ENCODE measurements around the gene C3orf49. TPM values are rescaled to one million over a fixed set of nuclear protein-coding genes. Genes with fewer than 3 reads are reported as not detected.
A peak's percentile ranks its signal among the peaks of the same experiment; 100 is the strongest.

C3orf49 gene
- total RNA-seq (2014; rRNA removed), result not detected in 2 replicates
- Bru-seq, nascent RNA, result not detected
- not detected for BruChase-seq, experiment 1, labeled RNA remaining after a 6-hour chase
- BruChase-seq, experiment 2, labeled RNA remaining after a 2-hour chase, result not detected
- long read RNA-seq, partial matches to known transcripts, result 0 of 3 reads
- long read RNA-seq, other reads (novel, unspliced or antisense), result 3 of 3 reads

GRCh38 chr3:63819151-63819398, at the start of gene C3orf49:
Gene C3orf49 (plus strand): TSS chr3:63819299. CDS start chr3:63819472, 173 bp downstream.
- no peaks in the 10 kb centered on the region for H3F3A ChIP-seq (ENCODE audit: low read length, unreplicated experiment)
- no peaks in the 10 kb centered on the region for H3K79me2 ChIP-seq (ENCODE audit: low read length)
- H3K27ac ChIP-seq (ENCODE audit: low read length), result no peak within 1 kb of the TSS
- ChIA-PET POLR2A (ENCODE audit: unreplicated experiment) (no interaction called here), CTCF (interaction anchor here (0.6 kb wide), 1 partner anchor 469 kb away, joined by 3 read pairs; no protein-coding TSS in a partner anchor)
- H4K20me1 ChIP-seq (ENCODE audit: low read length), result no peaks in the 10 kb centered on the region
- BruUV-seq (replicated peaks), result no TSS peak
- H3K27me3 ChIP-seq (ENCODE audit: low read length), result no peaks in the 10 kb centered on the region
- no peak for TF ChIP-seq EZH2 (IDR thresholded peaks at IDR 0.05; ENCODE audit: low read length, unreplicated experiment)
- TF ChIP-seq CTCF (conservative IDR thresholded peaks at IDR 0.05; ENCODE audit: low read depth, low read length), result no peak
- no peak for TF ChIP-seq EZH2phosphoT487 (IDR thresholded peaks at IDR 0.05; ENCODE audit: borderline replicate concordance, low read length)
- intact Hi-C loops (cut with micrococcal nuclease), result loop anchor here (5.0 kb wide), 1 partner anchor 157 kb away; no protein-coding TSS in a partner anchor
- ATAC-seq (no peak), DNase-seq (no peak)
- H3K9ac ChIP-seq (ENCODE audit: low read length), result no peak within 1 kb of the TSS
- no peak within 1 kb of the TSS for H2AFZ ChIP-seq (ENCODE audit: low read length)
- H3K4me2 ChIP-seq (ENCODE audit: low read length), result peak within 1 kb of the TSS; percentile 56; the same call in 1 of the 2 replicates
- no peaks in the 10 kb centered on the region for H3K9me3 ChIP-seq (ENCODE audit: low read length)
- no peaks in the 10 kb centered on the region; the same call in 1 of the 2 replicates for H3K4me1 ChIP-seq (ENCODE audit: insufficient read depth, low read length)
- H3K36me3 ChIP-seq (ENCODE audit: low read depth, low read length), result no peaks in the 10 kb centered on the region
- H3K4me3 ChIP-seq (ENCODE audit: low read length), result no peak within 1 kb of the TSS
- H3K9me2 ChIP-seq (replicated peaks; ENCODE audit: low read length), result no peaks in the 10 kb centered on the region

GRCh38 chr3:63774781-63775180, 44.3 kb upstream of the C3orf49 start:
- H3K9me2 ChIP-seq (replicated peaks; ENCODE audit: low read length), result no peaks in the 10 kb centered on the region
- no peaks in the 10 kb centered on the region for H3K36me3 ChIP-seq (ENCODE audit: low read depth, low read length)
- H3K27me3 ChIP-seq (ENCODE audit: low read length), result no peaks in the 10 kb centered on the region
- H3K4me1 ChIP-seq (ENCODE audit: insufficient read depth, low read length), result no peaks in the 10 kb centered on the region
- no peak overlapping the region for H3K4me3 ChIP-seq (ENCODE audit: low read length)
- ChIA-PET CTCF (no interaction called here), POLR2A (ENCODE audit: unreplicated experiment) (no interaction called here)
- H3K27ac ChIP-seq (ENCODE audit: low read length), result no peak overlapping the region
- H3K9ac ChIP-seq (ENCODE audit: low read length), result no peak overlapping the region
- intact Hi-C loops (cut with micrococcal nuclease), result no loop called here
- H2AFZ ChIP-seq (ENCODE audit: low read length), result no peak overlapping the region
- H3K9me3 ChIP-seq (ENCODE audit: low read length), result no peaks in the 10 kb centered on the region
- no TSS peak for BruUV-seq (replicated peaks)
- no peaks in the 10 kb centered on the region for H3F3A ChIP-seq (ENCODE audit: low read length, unreplicated experiment)
- no peak overlapping the region for H3K4me2 ChIP-seq (ENCODE audit: low read length)
- DNase-seq (no peak), ATAC-seq (no peak)
- H4K20me1 ChIP-seq (ENCODE audit: low read length), result no peaks in the 10 kb centered on the region
- no peaks in the 10 kb centered on the region for H3K79me2 ChIP-seq (ENCODE audit: low read length)
- no peak for TF ChIP-seq EZH2phosphoT487 (IDR thresholded peaks at IDR 0.05; ENCODE audit: borderline replicate concordance, low read length)
- TF ChIP-seq CTCF (conservative IDR thresholded peaks at IDR 0.05; ENCODE audit: low read depth, low read length), result no peak
- TF ChIP-seq EZH2 (IDR thresholded peaks at IDR 0.05; ENCODE audit: low read length, unreplicated experiment), result no peak

- H3K4me1 ChIP-seq (ENCODE audit: insufficient read depth, low read length), result no peaks in the 10 kb centered on the region
- no peak overlapping the region for H3K4me2 ChIP-seq (ENCODE audit: low read length)
- ATAC-seq (no peak), DNase-seq (no peak)
- H3K79me2 ChIP-seq (ENCODE audit: low read length), result no peaks in the 10 kb centered on the region
- no peak overlapping the region for H2AFZ ChIP-seq (ENCODE audit: low read length)
- H3K4me3 ChIP-seq (ENCODE audit: low read length), result no peak overlapping the region
- ChIA-PET CTCF (no interaction called here), POLR2A (ENCODE audit: unreplicated experiment) (no interaction called here)
- H4K20me1 ChIP-seq (ENCODE audit: low read length), result no peaks in the 10 kb centered on the region
- no TSS peak for BruUV-seq (replicated peaks)
- no peaks in the 10 kb centered on the region for H3K9me2 ChIP-seq (replicated peaks; ENCODE audit: low read length)
- no peak overlapping the region for H3K27ac ChIP-seq (ENCODE audit: low read length)
- H3F3A ChIP-seq (ENCODE audit: low read length, unreplicated experiment), result no peaks in the 10 kb centered on the region
- H3K27me3 ChIP-seq (ENCODE audit: low read length), result no peaks in the 10 kb centered on the region
- intact Hi-C loops (cut with micrococcal nuclease), result no loop called here
- H3K9me3 ChIP-seq (ENCODE audit: low read length), result no peaks in the 10 kb centered on the region
- no peak overlapping the region for H3K9ac ChIP-seq (ENCODE audit: low read length)
- H3K36me3 ChIP-seq (ENCODE audit: low read depth, low read length), result no peaks in the 10 kb centered on the region
- no peak for TF ChIP-seq CTCF (conservative IDR thresholded peaks at IDR 0.05; ENCODE audit: low read depth, low read length)
- no peak for TF ChIP-seq EZH2 (IDR thresholded peaks at IDR 0.05; ENCODE audit: low read length, unreplicated experiment)
- no peak for TF ChIP-seq EZH2phosphoT487 (IDR thresholded peaks at IDR 0.05; ENCODE audit: borderline replicate concordance, low read length)
Observed at GRCh38 chr3:63779227-63779626, 39.9 kb upstream of the C3orf49 start.

Measured in PC-3 (cell line).